SHP77 (cell line): ENCODE results near the gene BLVRB.
"Not testable (repeated sequence)": the region's sequence is repeated elsewhere in the genome, so short reads cannot be mapped to it uniquely, and the experiment has no call there.

ENCODE experiments used
- DNase-seq, 2 experiments: peaks; one replicate each; lab custom pipeline; 2025; lab: John Stamatoyannopoulos, UW

BLVRB gene

GRCh38 chr19:40422748-40423566 is 42.6 kb downstream of the BLVRB start:
- DNase-seq = no peak

GRCh38 chr19:40421993-40422747 is 43.4 kb downstream of the BLVRB start:
- no peak for DNase-seq

DNA sequence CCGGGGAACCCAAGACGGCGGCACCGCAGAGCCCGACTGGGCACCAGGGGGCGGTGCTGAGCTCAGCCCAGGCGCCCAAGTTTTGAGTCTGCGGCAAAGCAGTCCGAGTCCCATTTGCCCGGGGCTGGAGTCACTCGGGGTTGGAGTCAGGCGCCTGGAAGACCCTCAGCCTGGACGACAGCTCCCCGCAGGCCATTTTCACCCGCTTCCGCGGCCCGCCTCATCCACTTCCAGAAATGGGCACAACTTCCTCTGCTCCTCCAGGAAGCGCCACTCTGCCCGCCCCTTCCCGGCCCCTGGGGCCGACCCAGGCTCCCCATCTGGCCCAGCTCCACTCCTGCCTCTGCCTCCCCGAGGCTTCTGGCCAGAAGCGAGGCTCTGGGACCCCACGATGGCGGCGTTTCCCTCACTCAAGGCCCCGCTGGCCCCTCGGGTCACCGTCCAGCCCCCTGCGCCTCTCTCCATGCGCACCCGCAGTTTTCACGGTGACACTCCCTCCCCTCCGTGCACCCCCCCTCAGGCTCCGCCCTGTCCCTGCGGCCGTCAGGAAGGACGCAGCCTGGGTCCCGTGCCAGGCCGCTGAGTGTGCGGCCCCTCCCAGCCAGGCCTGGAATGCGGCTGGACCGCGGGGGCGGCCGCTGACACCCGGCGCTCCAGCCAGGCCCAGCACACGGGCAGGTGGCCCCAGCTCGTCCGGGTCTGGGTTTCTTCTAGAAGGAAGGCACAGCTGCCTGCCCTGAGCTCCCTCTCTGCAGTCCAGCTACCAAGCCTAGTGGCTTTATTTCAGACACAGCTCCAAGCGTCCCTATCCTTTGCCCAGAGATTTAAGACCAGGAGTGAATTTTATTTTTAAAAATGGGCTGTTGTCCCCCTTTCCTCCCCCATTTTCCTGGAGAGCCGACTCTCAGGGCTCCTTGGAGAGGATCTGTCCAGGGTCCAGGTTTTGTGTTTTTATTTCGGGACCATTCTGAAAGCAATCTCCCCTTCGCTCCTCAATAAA is 44.5 kb downstream of the BLVRB start:
- peak; percentile 86 to 91 for DNase-seq

GRCh38 chr19:40420451-40420765 is 45.1 kb downstream of the BLVRB start:
- DNase-seq = no peak

DNA sequence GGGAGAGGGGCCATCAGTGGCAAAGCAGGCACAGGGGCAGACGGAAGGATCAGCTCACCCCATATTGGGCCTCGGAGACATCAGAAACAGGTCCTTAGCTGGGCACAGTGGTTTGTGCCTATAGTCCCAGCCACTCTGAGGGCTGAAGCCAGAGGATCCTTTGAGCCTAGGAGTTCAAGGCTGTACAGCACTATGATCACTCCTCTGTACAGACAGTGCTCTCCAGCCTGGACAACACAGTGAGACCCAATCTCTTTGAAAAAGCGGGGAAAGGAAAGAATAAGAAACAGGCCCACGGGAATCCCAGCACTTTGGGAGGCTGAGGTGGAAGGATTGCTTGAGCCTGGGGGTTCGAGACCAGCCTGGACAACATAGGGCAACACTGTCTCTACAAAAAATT is 45.8 kb downstream of the BLVRB start:
- DNase-seq = no peak

GRCh38 chr19:40419066-40419612 is 46.4 kb downstream of the BLVRB start:
- no peak for DNase-seq

GRCh38 chr19:40418040-40418439 is 47.5 kb downstream of the BLVRB start:
- no peak for DNase-seq

- DNase-seq = no peak
These were observed 47.9 kb downstream of the BLVRB start for GRCh38 chr19:40417643-40417981.

GRCh38 chr19:40416918-40417642 is 48.5 kb downstream of the BLVRB start:
- DNase-seq = no peak

- DNase-seq = no peak
These were observed 49.8 kb downstream of the BLVRB start for GRCh38 chr19:40415768-40416167.

DNA sequence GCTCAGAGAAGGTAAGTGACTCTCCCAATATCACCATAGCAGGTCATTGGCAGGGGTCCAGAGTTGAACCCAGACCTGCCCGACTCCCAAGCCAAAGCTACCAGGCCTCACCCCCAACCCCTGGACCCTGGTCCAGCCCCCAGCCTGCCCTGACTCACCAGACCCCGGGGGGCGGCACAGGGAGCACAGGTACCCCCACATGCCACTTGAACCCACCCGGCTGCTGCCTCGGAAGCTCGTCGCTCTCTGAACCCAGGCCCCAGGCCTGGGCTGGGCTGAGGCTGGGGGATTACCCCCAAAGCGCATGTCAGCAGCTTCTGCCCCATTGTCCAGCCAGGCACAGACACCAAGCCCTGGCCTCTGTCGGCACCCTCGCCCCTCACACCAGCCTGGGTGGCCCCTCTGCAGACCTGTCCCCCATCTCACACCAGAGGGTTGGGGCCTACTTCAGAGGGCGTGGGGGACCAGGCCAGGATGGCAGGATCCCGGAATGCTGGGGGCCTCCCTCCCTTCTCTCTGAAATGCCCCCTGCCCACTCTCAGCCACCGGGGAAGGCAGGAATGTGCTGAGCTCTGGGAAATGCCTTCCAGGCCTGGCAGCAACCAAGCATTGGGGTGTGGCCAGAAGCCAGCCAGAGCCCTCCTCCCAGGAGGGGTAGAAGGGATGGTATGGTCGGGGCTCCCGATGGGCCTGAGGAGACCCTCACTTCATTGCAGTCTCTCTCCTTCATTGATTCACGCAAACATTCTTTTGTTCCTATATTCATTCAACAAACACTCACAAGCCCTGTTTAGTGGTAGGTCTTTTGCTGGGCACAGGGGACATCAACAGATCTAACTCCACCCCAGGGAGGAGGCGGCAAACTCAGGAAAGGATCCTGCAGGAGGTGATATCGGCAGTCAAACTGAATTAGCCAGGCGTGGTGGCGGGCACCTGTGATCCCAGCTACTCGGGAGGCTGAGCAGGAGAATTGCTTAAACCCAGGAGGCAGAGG is 50.7 kb downstream of the BLVRB start:
- DNase-seq = no peak

- no peak for DNase-seq
These were observed 52.2 kb downstream of the BLVRB start, which contains the start of gene PRX for GRCh38 chr19:40413291-40413845. Gene PRX, minus strand, starts transcription at chr19:40413378. Its CDS starts 5,446 bp downstream, at chr19:40407932.

- DNase-seq = no peak
These were observed 52.7 kb downstream of the BLVRB start for GRCh38 chr19:40412866-40413265.

GRCh38 chr19:40411958-40412499 is 53.5 kb downstream of the BLVRB start:
- no peak for DNase-seq

DNA sequence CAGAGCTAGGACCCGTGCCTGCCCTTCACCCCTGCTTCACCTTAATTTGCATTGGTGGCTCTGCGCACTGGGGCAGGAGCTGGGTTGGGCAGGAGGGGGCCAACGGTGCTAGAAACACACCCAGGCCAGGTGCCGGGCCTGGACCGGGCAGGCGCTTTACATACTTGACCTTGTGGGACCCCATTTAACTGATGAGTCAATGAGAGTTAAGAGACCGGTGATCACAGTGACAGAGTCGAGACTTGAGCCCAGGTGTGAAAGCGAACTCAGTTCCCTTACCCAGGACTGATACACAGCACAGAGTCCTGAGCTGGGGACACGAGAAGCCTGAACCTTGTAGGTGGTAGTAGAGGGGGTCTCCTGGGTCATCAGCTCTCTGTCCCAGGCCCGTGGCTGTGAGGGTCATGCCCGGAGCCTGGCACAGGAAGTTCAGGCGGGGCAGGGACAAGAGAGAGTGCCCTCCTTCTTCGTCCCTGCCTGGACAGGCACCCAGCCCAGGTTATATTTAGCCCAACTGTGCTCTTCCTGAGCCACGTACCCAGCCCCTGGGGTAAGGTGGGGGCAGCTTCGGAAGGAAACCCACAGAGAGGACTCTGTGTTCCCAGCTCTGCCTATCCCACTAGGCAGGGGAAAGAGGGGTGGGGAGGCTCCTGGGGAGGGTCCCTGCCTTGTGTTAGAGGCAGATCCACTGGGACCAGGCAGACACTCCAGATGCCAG is 54.3 kb downstream of the BLVRB start:
- no peak for DNase-seq

DNA sequence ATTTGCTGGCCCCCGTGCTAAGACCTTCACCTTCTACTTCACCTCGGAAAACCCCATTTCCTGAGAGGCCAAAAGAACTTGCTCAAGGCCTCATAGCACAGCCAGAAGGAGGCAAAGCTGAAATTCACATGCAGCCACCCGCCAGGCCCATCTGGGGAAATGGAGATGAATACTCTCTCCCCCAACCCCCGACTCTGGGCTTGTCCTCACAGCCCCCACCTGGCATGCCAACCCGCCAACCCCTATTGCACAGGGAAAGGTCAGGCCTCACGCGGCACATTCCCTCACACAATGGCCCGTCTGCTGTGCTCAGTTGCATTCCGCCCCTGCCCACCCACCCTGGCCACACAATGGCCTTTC is 55.5 kb downstream of the BLVRB start:
- no peak for DNase-seq

GRCh38 chr19:40408598-40408925 is 57.0 kb downstream of the BLVRB start:
- not testable (repeated sequence) for DNase-seq

DNA sequence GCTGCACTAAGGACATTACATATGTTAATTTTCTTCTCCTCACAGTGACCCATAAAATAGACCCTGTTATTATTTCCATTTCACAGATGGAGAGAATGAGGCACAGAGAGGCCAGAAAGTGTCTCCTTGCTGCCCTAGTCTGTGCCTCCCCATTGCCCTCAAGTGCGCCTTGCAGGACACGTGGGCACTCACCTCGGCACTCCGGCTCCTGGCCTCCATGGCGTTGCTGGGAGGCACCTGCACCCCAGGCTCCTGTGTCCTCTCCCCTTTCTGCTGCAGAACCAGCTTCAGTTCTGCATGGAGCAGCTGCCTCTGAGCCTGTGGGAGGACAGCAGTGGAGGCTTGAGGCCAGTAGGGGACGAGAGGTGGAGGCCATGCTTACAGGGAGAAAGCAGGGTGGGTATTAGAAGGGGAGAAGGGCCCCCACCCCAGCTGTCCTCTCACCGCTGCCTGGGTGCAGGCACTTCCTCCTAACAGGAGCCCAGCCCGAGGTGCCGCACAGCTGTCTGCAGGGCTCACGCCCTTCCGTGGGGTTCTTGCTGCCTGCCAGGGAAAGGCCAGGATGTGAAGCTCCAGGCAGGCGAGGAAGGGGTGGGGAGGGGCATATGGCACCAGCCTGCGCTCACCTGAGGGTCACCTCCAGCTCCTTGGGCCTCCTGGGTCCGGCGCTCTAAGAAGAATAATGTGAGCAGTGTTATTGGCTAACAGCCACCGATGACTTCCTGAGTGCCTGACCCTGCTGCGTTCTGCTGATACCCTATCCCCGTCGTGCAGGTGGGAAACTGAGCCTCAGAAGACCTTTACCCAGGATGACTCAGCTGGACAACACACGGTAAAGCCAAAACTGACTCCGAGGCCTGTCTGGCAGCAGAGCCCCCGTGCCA is 57.6 kb downstream of the BLVRB start:
- no peak for DNase-seq
